Tibial artery (tissue), 4 donors: ENCODE measurements around the gene ERC2.

ENCODE experiments used
- DNase-seq, 2 donors: peaks; one replicate each; pipeline ENCODE4 v3.0.0-alpha.2; 2019
- H3K27ac ChIP-seq, 2 donors: fragments of 200-600 bp; sonication (generic) in 1 of 2; 1 replicate in 1 of 2; 2 replicates in 1 of 2; pipeline ENCODE4 v1.5.1; 2018 to 2019; ENCODE audit warnings: mild to moderate bottlenecking in 1 of 2
- H3K27me3 ChIP-seq, 2 donors: fragments of 200-600 bp; sonication (generic) in 1 of 2; one replicate each; pipeline versions ENCODE4 v1.5.1 to v1.6.0; 2016 to 2019
- H3K36me3 ChIP-seq, 3 donors: fragments of 200-600 bp; sonication (generic) in 2 of 3; one replicate each; pipeline ENCODE4 v1.5.1; 2016 to 2019; ENCODE audit warnings: mild to moderate bottlenecking in 2 of 3
- H3K4me1 ChIP-seq, 4 donors: fragments of 200-600 bp; sonication (generic) in 2 of 4; 1 replicate in 3 of 4; 2 replicates in 1 of 4; pipeline ENCODE4 v1.5.1; 2016 to 2019
- H3K4me3 ChIP-seq, 2 donors: fragments of 200-600 bp; sonication (generic) in 1 of 2; 1 replicate in 1 of 2; 2 replicates in 1 of 2; pipeline ENCODE4 v1.5.1; 2018 to 2019; ENCODE audit warnings: mild to moderate bottlenecking in 2 of 2
- H3K9me3 ChIP-seq, 3 donors: fragments of 200-600 bp; sonication (generic) in 1 of 3; one replicate each; pipeline ENCODE4 v1.5.1; 2016 to 2019
- intact Hi-C: fragments of 100-400 bp; cut with DNase I; formaldehyde crosslinking; loops from one replicate; pipeline ENCODE4 v1.15.0; 2023; ENCODE audit warnings: low total_unique reads
- TF ChIP-seq, protein P1 (sequence below), 2 experiments: fragments of 200-600 bp in 1 of 2; fragments of 450-650 bp in 1 of 2; IDR thresholded peaks; one replicate each; pipeline ENCODE4 v1.5.1; 2017 to 2019; ENCODE audit warnings: antibody characterized with exemption in 2 of 2, mild to moderate bottlenecking in 1 of 2, moderate library complexity in 1 of 2

Gene ERC2

DNA sequence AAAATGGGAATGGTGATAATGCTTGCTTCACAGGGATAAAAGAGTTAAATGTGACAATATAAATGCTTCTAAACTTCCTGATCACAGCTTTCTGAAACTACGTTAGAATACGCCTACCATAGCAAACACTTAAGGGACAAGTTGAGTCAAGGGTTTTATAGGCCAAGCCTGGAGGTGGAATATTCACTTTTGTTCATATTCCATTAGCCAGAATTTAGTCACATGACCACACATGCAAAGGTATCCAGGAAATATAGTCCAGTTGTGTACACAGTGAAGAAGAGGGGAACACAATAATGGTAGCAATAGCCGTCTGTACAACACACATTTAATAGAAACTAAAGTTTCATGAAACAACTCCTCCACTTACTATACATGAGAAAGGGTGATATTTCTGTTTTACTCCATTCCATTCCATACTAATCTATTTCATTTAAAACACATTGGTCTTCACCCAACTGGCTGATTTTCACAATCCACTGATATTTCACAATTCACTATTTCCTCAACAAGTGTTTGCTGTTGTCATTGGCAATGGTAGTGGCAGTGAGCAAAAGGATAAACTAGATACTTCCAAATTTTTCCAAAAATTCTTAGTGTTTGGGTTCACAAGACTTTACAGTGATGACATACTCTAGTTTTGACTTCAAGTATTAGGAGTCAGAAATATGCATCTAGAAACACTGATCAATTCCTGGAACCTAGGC, 270.9 kb downstream of the ERC2 start:
- Histone ChIP-seq H3K27ac (no peak overlapping the region), H3K4me3 (no peak overlapping the region), H3K36me3 (no peaks in the 10 kb centered on the region), H3K27me3 (no peaks in the 10 kb centered on the region), H3K4me1 (no peaks in the 10 kb centered on the region), H3K9me3 (no peaks in the 10 kb centered on the region)
- TF ChIP-seq, protein P1, sequence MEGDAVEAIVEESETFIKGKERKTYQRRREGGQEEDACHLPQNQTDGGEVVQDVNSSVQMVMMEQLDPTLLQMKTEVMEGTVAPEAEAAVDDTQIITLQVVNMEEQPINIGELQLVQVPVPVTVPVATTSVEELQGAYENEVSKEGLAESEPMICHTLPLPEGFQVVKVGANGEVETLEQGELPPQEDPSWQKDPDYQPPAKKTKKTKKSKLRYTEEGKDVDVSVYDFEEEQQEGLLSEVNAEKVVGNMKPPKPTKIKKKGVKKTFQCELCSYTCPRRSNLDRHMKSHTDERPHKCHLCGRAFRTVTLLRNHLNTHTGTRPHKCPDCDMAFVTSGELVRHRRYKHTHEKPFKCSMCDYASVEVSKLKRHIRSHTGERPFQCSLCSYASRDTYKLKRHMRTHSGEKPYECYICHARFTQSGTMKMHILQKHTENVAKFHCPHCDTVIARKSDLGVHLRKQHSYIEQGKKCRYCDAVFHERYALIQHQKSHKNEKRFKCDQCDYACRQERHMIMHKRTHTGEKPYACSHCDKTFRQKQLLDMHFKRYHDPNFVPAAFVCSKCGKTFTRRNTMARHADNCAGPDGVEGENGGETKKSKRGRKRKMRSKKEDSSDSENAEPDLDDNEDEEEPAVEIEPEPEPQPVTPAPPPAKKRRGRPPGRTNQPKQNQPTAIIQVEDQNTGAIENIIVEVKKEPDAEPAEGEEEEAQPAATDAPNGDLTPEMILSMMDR (IDR thresholded peaks at IDR 0.05), result no peak
- intact Hi-C loops, result no loop called here
- no peak for DNase-seq

DNA sequence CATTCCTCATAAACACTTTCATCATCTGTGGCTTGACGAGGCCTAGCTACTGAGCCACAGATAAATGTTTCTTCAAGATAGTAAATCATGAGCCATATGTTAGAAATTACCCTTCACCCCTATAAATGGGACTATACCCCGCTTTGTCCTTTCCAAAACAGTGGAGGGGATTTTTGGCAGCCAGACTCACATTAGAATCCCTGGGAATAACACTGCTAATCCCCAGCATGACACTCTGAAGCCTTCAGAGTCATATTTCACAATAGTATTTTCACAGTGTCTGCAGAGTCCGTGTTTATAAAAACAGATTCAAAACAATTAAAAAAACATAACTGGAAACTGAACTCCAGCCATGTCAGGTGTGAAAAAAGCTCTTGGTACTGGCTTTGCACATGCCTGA, 271.6 kb downstream of the ERC2 start:
- intact Hi-C loops, result no loop called here
- H3K36me3 ChIP-seq, result no peaks in the 10 kb centered on the region

DNA sequence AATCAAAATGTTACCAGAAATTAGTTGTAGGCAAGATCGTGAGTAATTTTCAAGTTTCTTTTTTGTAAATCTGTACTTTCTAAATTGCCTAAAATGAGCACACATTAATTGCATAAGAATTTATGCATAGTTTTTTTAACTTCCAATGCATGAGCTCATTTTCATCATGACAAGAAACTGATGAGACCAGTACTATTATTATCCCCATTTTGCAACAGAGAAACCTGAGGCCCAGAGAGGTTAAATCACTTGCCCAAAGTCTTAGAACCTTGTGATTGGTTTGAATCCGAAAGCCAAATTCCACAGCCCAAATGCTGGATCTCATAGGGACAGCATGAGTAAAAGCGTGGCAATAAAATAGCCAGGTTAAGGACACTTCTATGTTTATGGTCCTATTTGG, 274.7 kb downstream of the ERC2 start:
- DNase-seq, result no peak
- Histone ChIP-seq H3K36me3 (no peaks in the 10 kb centered on the region), H3K27ac (no peak overlapping the region), H3K4me1 (no peaks in the 10 kb centered on the region), H3K4me3 (no peak overlapping the region), H3K27me3 (no peaks in the 10 kb centered on the region), H3K9me3 (no peaks in the 10 kb centered on the region)
- TF ChIP-seq, protein P1 (IDR thresholded peaks at IDR 0.05), result no peak
- intact Hi-C loops, result no loop called here

More for the DNA sequence above, 271.6 kb downstream of the ERC2 start:
- DNase-seq, result no peak
- Histone ChIP-seq H3K4me1 (no peaks in the 10 kb centered on the region), H3K27ac (no peak overlapping the region), H3K27me3 (no peaks in the 10 kb centered on the region), H3K4me3 (no peak overlapping the region), H3K9me3 (no peaks in the 10 kb centered on the region)
- TF ChIP-seq, protein P1 (IDR thresholded peaks at IDR 0.05), result no peak

DNA sequence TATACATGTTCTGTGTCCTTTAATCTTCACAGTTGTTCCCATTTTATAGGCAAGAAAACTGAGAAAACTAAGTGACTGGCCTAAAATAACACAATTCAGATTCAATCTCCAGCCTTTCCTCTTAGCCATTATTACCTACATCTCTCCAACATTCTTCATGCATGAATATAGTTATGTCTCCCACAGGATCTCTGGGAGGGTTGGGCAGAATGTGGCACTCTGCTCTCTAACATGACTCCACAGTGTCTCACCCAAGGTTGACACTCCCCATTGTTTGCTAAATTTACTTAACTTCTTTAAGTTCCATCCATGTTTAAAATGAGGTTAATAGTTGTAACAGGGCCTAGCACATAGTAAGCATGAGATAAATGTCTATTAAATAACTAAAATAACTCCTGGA, 276.3 kb downstream of the ERC2 start:
- TF ChIP-seq, protein P1 (IDR thresholded peaks at IDR 0.05), result no peak
- Histone ChIP-seq H3K4me3 (no peak overlapping the region), H3K36me3 (no peaks in the 10 kb centered on the region), H3K27me3 (peaks cover 0 to 3% of the 10 kb centered on the region in 2 donors), H3K27ac (no peak overlapping the region), H3K4me1 (no peaks in the 10 kb centered on the region), H3K9me3 (no peaks in the 10 kb centered on the region)
- intact Hi-C loops, result no loop called here
- no peak for DNase-seq

DNA sequence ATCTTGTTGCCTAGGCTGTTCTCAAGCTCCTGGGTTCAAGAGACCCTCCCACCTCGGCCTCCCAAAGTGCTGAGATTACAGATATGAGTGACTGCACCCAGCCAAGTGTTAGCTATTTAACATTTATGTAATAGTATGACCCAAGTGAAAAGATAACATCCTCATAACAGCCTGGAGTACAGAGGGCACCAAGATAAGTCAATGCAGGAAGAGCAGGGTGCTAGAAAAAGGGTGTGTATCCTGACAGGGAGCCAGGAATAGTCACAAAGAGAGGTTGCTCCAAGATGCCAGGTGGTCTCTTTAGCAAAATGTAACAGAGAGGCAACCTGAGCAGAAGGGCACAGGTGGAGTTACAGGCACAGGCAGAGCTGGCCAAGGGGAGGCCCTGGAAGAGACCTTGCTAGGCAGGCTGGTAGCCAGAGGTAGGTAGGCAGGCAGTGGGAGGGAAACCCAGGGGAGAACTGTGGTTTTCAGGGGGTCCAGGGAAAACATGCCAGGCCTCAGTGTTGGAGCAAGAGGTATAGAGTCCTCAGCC, 277.4 kb downstream of the ERC2 start:
- H3K36me3 ChIP-seq, result no peaks in the 10 kb centered on the region
- H3K4me3 ChIP-seq, result no peak overlapping the region

More for the DNA sequence above, 277.4 kb downstream of the ERC2 start:
- DNase-seq, result no peak
- Histone ChIP-seq H3K27me3 (peaks cover 0 to 6% of the 10 kb centered on the region in 2 donors), H3K4me1 (no peaks in the 10 kb centered on the region), H3K9me3 (no peaks in the 10 kb centered on the region), H3K27ac (no peak overlapping the region)
- intact Hi-C loops, result no loop called here
- TF ChIP-seq, protein P1 (IDR thresholded peaks at IDR 0.05), result no peak
